T-helper 1 cell treated with Interleukin-12 subunit alpha and Interleukin-12 subunit beta and Interleukin-4 antibody, amounts not matched to agents 30 ng/mL and 1 ng/mL, for 36 hours (primary cell): Measurements from ENCODE around the gene TLR10. TPM values are rescaled to one million over a fixed set of nuclear protein-coding genes. Genes with fewer than 3 reads are reported as not detected.

Source experiments
- intact Hi-C: fragments of 100-400 bp; cut with micrococcal nuclease; formaldehyde crosslinking; loops from one replicate; pipeline ENCODE4 v1.15.1; 2024
- total RNA-seq: library from RNA; stranded (reverse); gene quantifications from 2 replicates; pipeline ENCODE4 v1.2.3, GENCODE V29; 2022

The TLR10 gene
- total RNA-seq, 1 donor from 2014 or later, result 0.37 TPM

GRCh38 chr4:38733663-38734062 lies 49.1 kb downstream of the TLR10 start:
- intact Hi-C loops, result loop anchor here (10.0 kb wide), 1 partner anchor 759 kb away; no protein-coding TSS in a partner anchor

DNA sequence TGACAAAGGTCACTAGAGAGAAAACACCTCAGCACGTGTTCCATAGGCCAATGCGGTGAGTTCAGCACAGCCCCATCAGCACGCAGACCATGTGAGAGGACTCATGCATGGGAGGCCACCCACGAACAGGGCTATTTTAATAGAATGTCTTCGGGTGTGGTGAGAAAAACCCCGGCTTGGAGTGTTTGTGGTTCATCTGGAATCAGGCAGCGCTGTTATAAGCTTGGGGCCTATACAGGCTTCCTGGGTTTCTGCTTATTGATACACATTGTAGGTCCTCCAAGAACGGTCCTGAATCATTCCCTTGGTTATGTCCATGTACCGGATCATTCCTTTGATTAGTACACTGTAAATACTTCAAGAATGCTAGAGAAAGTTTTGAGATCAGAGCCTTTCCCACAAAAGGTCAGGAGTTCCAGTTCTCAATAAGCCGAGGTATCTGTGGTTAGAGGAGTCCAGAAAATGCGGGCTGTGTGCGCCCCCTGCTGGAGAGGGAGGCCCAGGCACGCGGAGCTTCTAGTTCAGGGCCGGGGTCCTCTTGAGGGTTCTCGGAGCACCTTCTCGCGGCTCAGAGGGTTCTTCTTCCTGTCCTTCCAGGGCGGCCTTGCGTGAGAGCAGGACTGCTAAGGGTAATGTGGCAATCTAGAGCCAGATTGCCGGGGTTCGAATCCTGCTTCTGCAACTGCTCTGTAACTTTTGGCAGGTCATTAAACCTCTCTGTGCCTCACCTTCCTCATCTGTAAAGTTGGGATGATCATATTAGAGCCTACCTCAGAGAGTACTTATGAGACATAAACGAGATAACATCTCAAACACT lies 51.8 kb downstream of the TLR10 start:
- intact Hi-C loops, result loop anchor here (1.0 to 10.0 kb wide), 12 partner anchors 46 to 928 kb away; partner anchors contain the start of genes TLR1 and TLR6

- intact Hi-C loops, result loop anchor here (2.0 to 10.0 kb wide), 5 partner anchors 46 to 756 kb away; partner anchors contain the start of gene TLR1
Observed at GRCh38 chr4:38730493-38730829, 52.3 kb downstream of the TLR10 start.

DNA sequence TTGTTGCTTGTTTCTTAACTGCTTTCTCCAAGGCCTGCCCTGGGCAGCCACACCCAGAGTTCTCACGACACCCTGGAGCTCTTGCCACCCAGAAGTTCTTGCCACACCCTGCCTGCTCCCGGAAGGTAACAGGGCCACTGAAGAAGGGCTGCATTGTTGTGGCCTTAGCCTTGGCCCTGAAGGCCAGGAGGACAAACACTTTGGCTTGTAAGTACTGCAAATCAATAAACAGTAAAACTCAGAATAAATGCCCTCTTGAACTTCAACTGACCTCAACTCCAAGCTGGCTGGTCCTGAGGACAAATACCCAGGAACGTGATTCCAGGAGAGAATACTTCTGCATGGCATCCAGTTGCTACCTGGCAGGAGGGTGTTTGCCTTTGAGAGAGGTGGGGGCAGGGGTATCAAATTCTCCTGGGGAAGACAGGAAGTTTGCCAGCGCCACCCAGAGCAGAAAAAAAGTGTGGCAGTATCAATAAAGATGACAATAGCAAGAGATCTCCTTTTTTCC lies 54.1 kb downstream of the TLR10 start:
- intact Hi-C loops, result no loop called here

DNA sequence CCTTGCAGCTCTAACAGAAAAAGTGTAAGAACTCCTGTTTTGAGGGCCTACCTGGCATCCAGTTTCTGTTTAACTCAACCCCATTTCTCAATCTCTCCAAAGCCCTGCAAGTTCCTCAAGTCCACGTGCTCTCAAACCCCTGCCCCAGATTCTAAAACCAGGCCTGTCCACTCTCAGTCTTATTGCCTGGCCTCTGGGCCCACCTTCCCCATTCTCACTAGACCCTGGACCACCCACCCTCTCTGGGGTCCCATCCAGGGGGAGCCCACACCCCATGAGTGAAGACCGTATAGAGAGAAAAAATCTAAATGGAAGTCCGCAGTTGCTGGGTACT lies 58.3 kb downstream of the TLR10 start:
- intact Hi-C loops, result no loop called here

GRCh38 chr4:38723726-38724474 lies 58.9 kb downstream of the TLR10 start:
- intact Hi-C loops, result no loop called here

- intact Hi-C loops, result no loop called here
Observed at GRCh38 chr4:38723114-38723513, 59.7 kb downstream of the TLR10 start.

Other genes with a start within 250 kb of the TLR10 start
- gene KLF3, start 118.8 kb downstream of the TLR10 start, total RNA-seq, result 27.4 and 27.8 TPM in 2 replicates
- gene TLR1, start 21.8 kb upstream of the TLR10 start, total RNA-seq, result 23.3 and 24.2 TPM in 2 replicates
- 6.7 and 7.6 TPM in 2 replicates for gene TLR6, start 73.8 kb upstream of the TLR10 start, total RNA-seq
- gene FAM114A1, start 84.8 kb upstream of the TLR10 start, total RNA-seq, result 0.71 and 0.86 TPM in 2 replicates
- 43.3 and 43.8 TPM in 2 replicates for gene TMEM156, start 249.4 kb upstream of the TLR10 start, total RNA-seq